Duodenal mucosa (tissue), 2 donors: ENCODE measurements around the gene KRTAP2-1.
"Not testable (repeated sequence)": the region's sequence is repeated elsewhere in the genome, so short reads cannot be mapped to it uniquely, and the experiment has no call there.

Source experiments
- H3K27ac ChIP-seq: one replicate; pipeline ENCODE4 v1.7.0; 2013; ENCODE audit warnings: low read depth, low read length
- H3K27me3 ChIP-seq, 2 donors: one replicate each; pipeline ENCODE4 v1.7.0; 2013; ENCODE audit warnings: low read length in 2 of 2, control low read depth in 1 of 2; ENCODE audit not compliant: insufficient read depth in 2 of 2, control insufficient read depth in 1 of 2
- H3K36me3 ChIP-seq, 2 donors: one replicate each; pipeline ENCODE4 v1.7.0; 2013; ENCODE audit warnings: low read length in 2 of 2, control low read depth in 1 of 2; ENCODE audit not compliant: insufficient read depth in 2 of 2, control insufficient read depth in 1 of 2
- H3K4me1 ChIP-seq, 2 donors: one replicate each; pipeline ENCODE4 v1.7.0; 2013; ENCODE audit warnings: low read length in 2 of 2, control low read depth in 1 of 2; ENCODE audit not compliant: insufficient read depth in 2 of 2, control insufficient read depth in 1 of 2
- H3K4me3 ChIP-seq, 2 donors: one replicate each; pipeline ENCODE4 v1.7.0; 2013; ENCODE audit warnings: low read length in 2 of 2, low read depth in 1 of 2
- H3K9ac ChIP-seq, 2 donors: one replicate each; pipeline ENCODE4 v1.7.0; 2013; ENCODE audit warnings: low read length in 2 of 2, low read depth in 1 of 2
- H3K9me3 ChIP-seq, 2 donors: one replicate each; pipeline ENCODE4 v1.7.0; 2013; ENCODE audit warnings: low read length in 2 of 2, control low read depth in 1 of 2; ENCODE audit not compliant: control insufficient read depth in 1 of 2

The KRTAP2-1 gene

DNA sequence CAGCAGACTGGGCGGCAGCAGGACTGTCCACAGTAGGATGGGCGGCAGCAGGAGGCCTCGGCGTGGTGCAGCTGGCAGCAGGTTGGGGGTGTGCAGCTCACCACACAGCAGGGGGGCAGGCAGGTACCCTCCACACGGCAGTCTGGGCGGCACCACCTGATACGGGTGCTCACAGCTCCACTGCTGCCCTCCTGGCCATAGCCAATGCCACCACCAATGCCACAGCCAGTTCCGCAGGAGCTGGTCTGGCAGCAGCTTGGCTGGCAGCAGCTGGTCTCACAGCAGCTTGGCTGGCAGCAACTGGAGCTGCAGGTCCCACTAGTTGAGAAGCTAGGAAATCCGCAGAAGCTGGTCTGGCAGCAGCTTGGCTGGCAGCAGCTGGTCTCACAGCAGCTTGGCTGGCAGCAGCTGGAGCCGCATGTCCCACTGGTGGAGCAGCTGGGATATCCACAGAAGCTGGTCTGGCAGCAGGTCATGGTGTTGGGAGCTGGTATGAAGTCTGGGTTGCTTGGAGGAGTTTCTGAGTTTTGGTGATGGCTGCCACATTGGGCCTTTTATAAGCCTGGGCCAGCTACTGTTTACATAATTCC lies 12.7 kb downstream of the KRTAP2-1 start, which contains the start of gene KRTAP1-3:
Gene KRTAP1-3 (minus strand): TSS at position 529 of the 590 bp plus-strand sequence. CDS start 53 bp downstream, at position 476.
- H3K4me1 ChIP-seq, H3K4me3 ChIP-seq, H3K27ac ChIP-seq, H3K9ac ChIP-seq, H3K27me3 ChIP-seq, H3K9me3 ChIP-seq, H3K36me3 ChIP-seq: not testable (repeated sequence)

GRCh38 chr17:41029633-41030245 lies 17.4 kb downstream of the KRTAP2-1 start, which contains the start of gene KRTAP1-4:
Gene KRTAP1-4, minus strand, starts transcription at chr17:41030195. Its CDS starts 117 bp downstream, at chr17:41030078.
- no peak within 1 kb of the TSS for H3K27ac ChIP-seq
- H3K9ac ChIP-seq: no peak within 1 kb of the TSS
- H3K4me1 ChIP-seq: no peaks in the 10 kb centered on the region
- H3K27me3 ChIP-seq: peaks cover 0 to 3% of the 10 kb centered on the region in 2 donors
- H3K9me3 ChIP-seq: no peaks in the 10 kb centered on the region
- no peaks in the 10 kb centered on the region for H3K36me3 ChIP-seq
- H3K4me3 ChIP-seq: no peak within 1 kb of the TSS

- H3K4me3 ChIP-seq: no peak within 1 kb of the TSS
These were observed 20.2 kb downstream of the KRTAP2-1 start, which contains the start of gene KRTAP1-5 for GRCh38 chr17:41026715-41027471. Gene KRTAP1-5, minus strand, starts transcription at chr17:41027208. Its CDS starts 53 bp downstream, at chr17:41027155.

DNA sequence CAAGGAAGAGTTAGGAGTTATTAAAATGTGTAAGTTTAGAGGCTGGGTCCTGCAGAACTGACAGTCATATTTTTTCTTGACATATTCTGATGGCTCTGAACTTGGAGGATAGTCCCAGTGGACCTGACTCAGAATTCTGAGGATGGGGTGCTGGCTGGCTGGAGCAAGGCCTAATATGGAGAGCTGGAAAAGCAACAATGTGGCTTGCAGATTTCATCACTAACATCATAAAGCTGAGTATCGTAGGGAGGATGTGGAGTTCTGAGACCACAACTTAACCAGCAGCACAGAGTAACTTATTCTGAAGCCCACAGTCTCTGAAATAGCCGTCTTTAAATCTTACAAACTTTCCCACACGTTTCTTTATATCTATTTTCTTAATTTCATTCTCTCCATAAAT lies 22.4 kb downstream of the KRTAP2-1 start:
- no peak overlapping the region for H3K9ac ChIP-seq

More at GRCh38 chr17:41026715-41027471, 20.2 kb downstream of the KRTAP2-1 start, which contains the start of gene KRTAP1-5:
- Histone ChIP-seq H3K9ac (no peak within 1 kb of the TSS), H3K4me1 (no peaks in the 10 kb centered on the region), H3K9me3 (no peaks in the 10 kb centered on the region), H3K36me3 (no peaks in the 10 kb centered on the region), H3K27ac (no peak within 1 kb of the TSS), H3K27me3 (peaks cover 0 to 3% of the 10 kb centered on the region in 2 donors)

GRCh38 chr17:41020336-41020735 lies 26.8 kb downstream of the KRTAP2-1 start:
- Histone ChIP-seq H3K4me1 (no peaks in the 10 kb centered on the region), H3K27me3 (no peaks in the 10 kb centered on the region)

More for the DNA sequence above, 22.4 kb downstream of the KRTAP2-1 start:
- H3K4me3 ChIP-seq: no peak overlapping the region
- no peaks in the 10 kb centered on the region for H3K4me1 ChIP-seq
- H3K36me3 ChIP-seq: no peaks in the 10 kb centered on the region
- no peak overlapping the region for H3K27ac ChIP-seq
- H3K27me3 ChIP-seq: peaks cover 0 to 3% of the 10 kb centered on the region in 2 donors
- no peaks in the 10 kb centered on the region for H3K9me3 ChIP-seq

DNA sequence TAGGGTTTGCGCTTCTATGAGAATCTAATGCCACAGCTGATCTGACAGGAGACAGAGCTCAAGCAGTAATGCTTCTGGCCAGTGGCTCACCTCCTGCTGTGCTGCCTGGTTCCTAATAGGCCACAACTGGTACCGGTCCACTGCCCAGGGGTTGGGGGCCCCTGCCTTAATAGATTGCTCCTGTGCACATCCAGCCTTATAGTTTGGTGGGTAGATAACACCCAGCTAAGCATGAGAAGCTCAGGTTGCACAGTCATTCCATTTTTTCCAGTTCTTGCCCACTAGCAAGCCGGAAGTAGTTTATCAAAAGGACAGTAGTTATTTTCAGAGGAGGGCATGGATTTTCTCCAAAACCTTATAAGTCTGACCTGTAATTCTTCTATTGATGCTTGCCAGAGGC lies 27.7 kb downstream of the KRTAP2-1 start:
- H3K9ac ChIP-seq: no peak overlapping the region
- H3K36me3 ChIP-seq: no peaks in the 10 kb centered on the region
- no peak overlapping the region for H3K4me3 ChIP-seq
- H3K27me3 ChIP-seq: no peaks in the 10 kb centered on the region
- H3K27ac ChIP-seq: no peak overlapping the region
- H3K4me1 ChIP-seq: no peaks in the 10 kb centered on the region
- H3K9me3 ChIP-seq: no peaks in the 10 kb centered on the region

More at GRCh38 chr17:41020336-41020735, 26.8 kb downstream of the KRTAP2-1 start:
- no peak overlapping the region for H3K4me3 ChIP-seq
- H3K36me3 ChIP-seq: no peaks in the 10 kb centered on the region
- no peaks in the 10 kb centered on the region for H3K9me3 ChIP-seq
- no peak overlapping the region for H3K9ac ChIP-seq
- H3K27ac ChIP-seq: no peak overlapping the region

GRCh38 chr17:41018541-41018940 lies 28.6 kb downstream of the KRTAP2-1 start:
- no peaks in the 10 kb centered on the region for H3K4me1 ChIP-seq
- no peaks in the 10 kb centered on the region for H3K36me3 ChIP-seq
- no peak overlapping the region for H3K9ac ChIP-seq
- H3K9me3 ChIP-seq: no peaks in the 10 kb centered on the region
- no peak overlapping the region for H3K27ac ChIP-seq
- H3K4me3 ChIP-seq: no peak overlapping the region
- no peaks in the 10 kb centered on the region for H3K27me3 ChIP-seq

- Histone ChIP-seq H3K27me3 (no peaks in the 10 kb centered on the region), H3K36me3 (no peaks in the 10 kb centered on the region), H3K27ac (no peak overlapping the region), H3K4me1 (no peaks in the 10 kb centered on the region), H3K9me3 (no peaks in the 10 kb centered on the region), H3K4me3 (no peak overlapping the region), H3K9ac (no peak overlapping the region)
These were observed 30.4 kb downstream of the KRTAP2-1 start for GRCh38 chr17:41016578-41017215.

DNA sequence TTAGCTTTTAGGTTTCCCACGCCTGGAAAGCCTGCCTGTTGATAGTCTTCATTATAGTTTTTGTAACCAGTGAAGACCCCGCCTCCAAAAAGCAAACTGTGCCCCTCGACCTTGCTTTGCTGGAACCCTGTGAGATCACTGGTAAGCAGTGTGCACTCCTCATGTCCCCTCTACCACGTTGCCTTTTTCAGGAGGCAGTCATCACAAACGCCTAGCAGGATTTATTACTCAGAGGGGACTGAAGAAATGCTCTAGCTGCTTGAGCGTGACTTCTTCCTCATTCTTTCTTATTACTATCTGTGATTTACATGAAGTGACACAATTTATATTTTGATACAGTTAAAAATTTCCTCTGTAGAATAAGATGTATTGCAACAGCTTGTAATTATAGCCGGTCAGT lies 31.7 kb downstream of the KRTAP2-1 start:
- H3K27ac ChIP-seq: no peak overlapping the region
- no peaks in the 10 kb centered on the region for H3K9me3 ChIP-seq
- no peak overlapping the region for H3K9ac ChIP-seq
- H3K27me3 ChIP-seq: no peaks in the 10 kb centered on the region
- no peaks in the 10 kb centered on the region for H3K36me3 ChIP-seq
- no peak overlapping the region for H3K4me3 ChIP-seq
- no peaks in the 10 kb centered on the region for H3K4me1 ChIP-seq
